ENCODE results near the gene ENPP4.

GRCh38 chr6:46098678-46099077 is 31.1 kb upstream of the ENPP4 start:
- TF ChIP-seq CTCF (conservative IDR thresholded peaks at IDR 0.05 in 1 of 2, IDR thresholded peaks at IDR 0.05 in 1 of 2; ENCODE audit: extremely low read depth in 1 of 2, insufficient read depth in 1 of 2, low read depth in 1 of 2, low read length in 2 of 2), result no peak
- no peak for TF ChIP-seq EZH2 (IDR thresholded peaks at IDR 0.05; ENCODE audit: borderline replicate concordance, low read length)
